Measurements from ENCODE around the gene PHF19. TPM values are rescaled to one million over a fixed set of nuclear protein-coding genes. Genes with fewer than 3 reads are reported as not detected.

Gene PHF19
- total and polyA plus RNA-seq, 2 of the 8 experiments (the other 6 are each of a cell fraction or from before 2014, with no cell fraction given): 28.2 to 31.8 TPM

DNA sequence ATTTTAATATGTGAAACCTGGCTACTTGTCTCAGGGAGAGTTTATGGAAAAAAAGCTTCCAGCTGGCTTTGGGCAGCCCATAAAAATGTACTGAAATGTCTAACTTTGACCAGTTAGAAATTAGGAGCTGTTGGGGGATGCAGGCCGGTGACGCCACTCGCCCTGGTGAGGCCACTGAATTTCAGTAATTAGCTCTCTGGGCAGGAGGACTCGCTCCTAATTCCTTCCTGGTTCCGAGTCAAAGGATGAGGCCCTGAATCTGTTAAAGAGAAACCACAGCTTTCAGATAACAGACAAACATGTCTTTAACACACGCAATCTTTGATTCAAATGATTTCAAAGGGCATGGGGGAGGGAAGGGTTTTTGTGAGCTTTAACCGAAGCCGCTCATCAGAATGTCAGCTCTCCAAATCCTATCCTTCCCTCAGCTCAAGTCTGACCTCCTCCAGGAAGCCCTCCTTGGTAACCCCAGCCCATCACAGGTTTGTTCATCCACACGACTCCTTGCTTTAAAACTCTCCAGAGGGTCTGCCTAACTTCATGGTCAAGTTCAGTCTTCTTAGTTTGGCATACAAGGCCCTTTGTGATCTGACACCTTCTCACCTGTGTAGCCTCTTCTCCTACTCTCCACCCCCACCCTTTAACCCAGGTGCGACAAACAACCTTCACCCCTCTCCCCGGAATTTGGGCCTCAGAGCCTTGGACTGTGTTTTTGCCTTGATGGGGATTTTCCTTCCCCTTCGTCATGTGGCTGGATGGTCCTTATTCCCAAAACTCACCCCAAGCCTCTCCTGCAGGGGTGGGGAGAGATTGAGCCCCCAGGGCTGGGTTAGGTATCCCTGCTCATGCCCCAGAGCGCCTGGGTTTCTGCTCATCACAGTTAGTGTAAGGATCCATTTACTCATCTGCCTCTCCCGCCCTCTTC, 13.6 kb upstream of the PHF19 start (continued):
- TF ChIP-seq KDM5A (IDR thresholded peaks at IDR 0.05; ENCODE audit: low read length): no peak
- TF ChIP-seq HDAC6 (IDR thresholded peaks at IDR 0.05; ENCODE audit: low read depth, low read length): no peak
- no peak for TF ChIP-seq ZNF274 (IDR thresholded peaks at IDR 0.05; ENCODE audit: borderline replicate concordance, extremely low read depth, low read length)
- TF ChIP-seq EGR1 (IDR thresholded peaks at IDR 0.05; ENCODE audit: borderline replicate concordance, low read depth, low read length): no peak
- no peak for TF ChIP-seq TBP (IDR thresholded peaks at IDR 0.05; ENCODE audit: low read depth, low read length)
